Neural cell (in vitro differentiated cells): ENCODE data around the gene NRCAM. TPM values are rescaled to one million over a fixed set of nuclear protein-coding genes. Genes with fewer than 3 reads are reported as not detected.

ENCODE experiments used
- H2AFZ ChIP-seq: fragments of 200-600, 300-800 bp; sonication (generic), shearing (Covaris generic); 2 replicates; pipeline ENCODE4 v1.6.0; 2014; ENCODE audit warnings: low read depth, mild to moderate bottlenecking, antibody characterized with exemption, low read length, moderate library complexity
- H3F3A ChIP-seq: fragments of 200-600 bp; shearing (Covaris generic); 2 replicates; pipeline ENCODE4 v1.6.1; 2016; ENCODE audit warnings: mild to moderate bottlenecking, moderate library complexity, mixed read lengths, antibody characterized with exemption, low read length; ENCODE audit not compliant: insufficient read depth, poor library complexity, severe bottlenecking
- H3K27ac ChIP-seq: fragments of 200-600, 300-800 bp; sonication (generic), shearing (Covaris generic); 2 replicates; pipeline ENCODE4 v1.5.1; 2014; ENCODE audit warnings: mild to moderate bottlenecking, low read length, moderate library complexity
- H3K27me3 ChIP-seq: fragments of 300-800, 200-600 bp; sonication (generic), shearing (Covaris generic); 2 replicates; pipeline ENCODE4 v1.6.0; 2014; ENCODE audit warnings: mild to moderate bottlenecking, low read depth, low read length, moderate library complexity; ENCODE audit not compliant: insufficient read depth
- H3K36me3 ChIP-seq: fragments of 300-800, 200-600 bp; sonication (generic), shearing (Covaris generic); 2 replicates; pipeline ENCODE4 v1.5.1; 2014; ENCODE audit warnings: mild to moderate bottlenecking, antibody characterized with exemption, low read length, moderate library complexity; ENCODE audit not compliant: insufficient read depth
- H3K4me2 ChIP-seq: fragments of 300-800, 200-600 bp; sonication (generic), shearing (Covaris generic); 2 replicates; pipeline ENCODE4 v1.6.0; 2014; ENCODE audit warnings: mild to moderate bottlenecking, low read length
- H3K4me3 ChIP-seq: fragments of 300-800, 200-600 bp; sonication (generic), shearing (Covaris generic); 2 replicates; pipeline ENCODE4 v1.5.1; 2014; ENCODE audit warnings: mild to moderate bottlenecking, low read length, moderate library complexity
- H3K79me2 ChIP-seq: fragments of 200-600 bp; shearing (Covaris generic); replicated peaks from 2 replicates; pipeline ENCODE4 v1.6.0; 2014; ENCODE audit warnings: mild to moderate bottlenecking, low read length, moderate library complexity; ENCODE audit not compliant: insufficient read depth
- H3K9ac ChIP-seq: fragments of 300-800, 200-600 bp; sonication (generic), shearing (Covaris generic); 2 replicates; pipeline ENCODE4 v1.6.1; 2016; ENCODE audit warnings: mild to moderate bottlenecking, low read length, mixed read lengths
- H3K9me2 ChIP-seq: fragments of 200-600 bp; shearing (Covaris generic); 2 replicates; pipeline ENCODE4 v1.6.1; 2016; ENCODE audit warnings: mild to moderate bottlenecking, low read length, mixed read lengths; ENCODE audit not compliant: insufficient read depth
- H3K9me3 ChIP-seq: fragments of 200-600, 300-800 bp; sonication (generic), shearing (Covaris generic); 2 replicates; pipeline ENCODE4 v1.6.1; 2016; ENCODE audit warnings: mild to moderate bottlenecking, mixed run types, low read length, moderate library complexity, mixed read lengths
- H4K20me1 ChIP-seq: fragments of 200-600 bp; shearing (Covaris generic); 2 replicates; pipeline ENCODE4 v1.6.1; 2016; ENCODE audit warnings: mild to moderate bottlenecking, mixed run types; ENCODE audit not compliant: insufficient read depth
- EP300 ChIP-seq: fragments of 450-650 bp; conservative IDR thresholded peaks from 2 replicates; pipeline ENCODE4 v1.6.1; 2014; ENCODE audit warnings: antibody characterized with exemption, mild to moderate bottlenecking, moderate library complexity; ENCODE audit not compliant: poor library complexity, severe bottlenecking
- EZH2 ChIP-seq: fragments of 200-600, 300-800 bp; shearing (Covaris generic), sonication (generic); IDR thresholded peaks from 2 replicates; pipeline ENCODE4 v1.6.1; 2014; ENCODE audit warnings: antibody characterized with exemption, low read length, borderline replicate concordance, mild to moderate bottlenecking; ENCODE audit not compliant: insufficient read depth, poor library complexity, severe bottlenecking
- MXI1 ChIP-seq: fragments of 450-650 bp; conservative IDR thresholded peaks from 2 replicates; pipeline ENCODE4 v1.6.1; 2014; ENCODE audit warnings: antibody characterized with exemption, mild to moderate bottlenecking; ENCODE audit not compliant: poor library complexity, severe bottlenecking
- RAD21 ChIP-seq: fragments of 450-650 bp; conservative IDR thresholded peaks from 2 replicates; pipeline ENCODE4 v1.6.1; 2014; ENCODE audit warnings: antibody characterized with exemption, mild to moderate bottlenecking, moderate library complexity
- SMC3 ChIP-seq: fragments of 450-650 bp; conservative IDR thresholded peaks from 2 replicates; pipeline ENCODE4 v1.6.1; 2014; ENCODE audit warnings: antibody characterized with exemption, mild to moderate bottlenecking, moderate library complexity; ENCODE audit not compliant: poor library complexity
- TAF1 ChIP-seq: IDR thresholded peaks from 2 replicates; pipeline ENCODE4 v1.6.1; 2012; ENCODE audit warnings: low read depth
- polyA plus RNA-seq: library from polyadenylated mRNA; depleted of rRNA; stranded (reverse); fragments of >200 nt; gene quantifications from 2 replicates; pipeline ENCODE4 v1.2.3, GENCODE V29; 2014
- TF ChIP-seq, protein P1 (sequence below): fragments of 450-650 bp; IDR thresholded peaks from 2 replicates; pipeline ENCODE4 v1.5.1; 2014; ENCODE audit warnings: antibody characterized with exemption, mild to moderate bottlenecking, moderate library complexity; ENCODE audit not compliant: poor library complexity, severe bottlenecking
- TF ChIP-seq, protein P2 (sequence below): IDR thresholded peaks from 2 replicates; pipeline ENCODE4 v1.6.1; 2012; ENCODE audit warnings: borderline replicate concordance

Gene NRCAM
- polyA plus RNA-seq, 1 donor from 2014 or later: 90.9 TPM

GRCh38 chr7:108368466-108368865, 87.8 kb downstream of the NRCAM start:
- peaks cover 3% of the 10 kb centered on the region for H3K9me3 ChIP-seq
- H3K79me2 ChIP-seq: peaks cover 17% of the 10 kb centered on the region
- no peak overlapping the region for H3K4me2 ChIP-seq
- H3K4me3 ChIP-seq: no peak overlapping the region
- no peaks in the 10 kb centered on the region for H4K20me1 ChIP-seq
- TF ChIP-seq, protein P1, sequence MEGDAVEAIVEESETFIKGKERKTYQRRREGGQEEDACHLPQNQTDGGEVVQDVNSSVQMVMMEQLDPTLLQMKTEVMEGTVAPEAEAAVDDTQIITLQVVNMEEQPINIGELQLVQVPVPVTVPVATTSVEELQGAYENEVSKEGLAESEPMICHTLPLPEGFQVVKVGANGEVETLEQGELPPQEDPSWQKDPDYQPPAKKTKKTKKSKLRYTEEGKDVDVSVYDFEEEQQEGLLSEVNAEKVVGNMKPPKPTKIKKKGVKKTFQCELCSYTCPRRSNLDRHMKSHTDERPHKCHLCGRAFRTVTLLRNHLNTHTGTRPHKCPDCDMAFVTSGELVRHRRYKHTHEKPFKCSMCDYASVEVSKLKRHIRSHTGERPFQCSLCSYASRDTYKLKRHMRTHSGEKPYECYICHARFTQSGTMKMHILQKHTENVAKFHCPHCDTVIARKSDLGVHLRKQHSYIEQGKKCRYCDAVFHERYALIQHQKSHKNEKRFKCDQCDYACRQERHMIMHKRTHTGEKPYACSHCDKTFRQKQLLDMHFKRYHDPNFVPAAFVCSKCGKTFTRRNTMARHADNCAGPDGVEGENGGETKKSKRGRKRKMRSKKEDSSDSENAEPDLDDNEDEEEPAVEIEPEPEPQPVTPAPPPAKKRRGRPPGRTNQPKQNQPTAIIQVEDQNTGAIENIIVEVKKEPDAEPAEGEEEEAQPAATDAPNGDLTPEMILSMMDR: no peak
- no peak for TF ChIP-seq EP300
- TF ChIP-seq MXI1: no peak
- TF ChIP-seq TAF1: no peak
- TF ChIP-seq EZH2: no peak
- no peak overlapping the region for H2AFZ ChIP-seq
- no peaks in the 10 kb centered on the region for H3K27me3 ChIP-seq
- H3K27ac ChIP-seq: no peak overlapping the region
- no peaks in the 10 kb centered on the region for H3K36me3 ChIP-seq
- H3K9ac ChIP-seq: no peak overlapping the region
- no peaks in the 10 kb centered on the region for H3F3A ChIP-seq
- H3K9me2 ChIP-seq: no peaks in the 10 kb centered on the region

DNA sequence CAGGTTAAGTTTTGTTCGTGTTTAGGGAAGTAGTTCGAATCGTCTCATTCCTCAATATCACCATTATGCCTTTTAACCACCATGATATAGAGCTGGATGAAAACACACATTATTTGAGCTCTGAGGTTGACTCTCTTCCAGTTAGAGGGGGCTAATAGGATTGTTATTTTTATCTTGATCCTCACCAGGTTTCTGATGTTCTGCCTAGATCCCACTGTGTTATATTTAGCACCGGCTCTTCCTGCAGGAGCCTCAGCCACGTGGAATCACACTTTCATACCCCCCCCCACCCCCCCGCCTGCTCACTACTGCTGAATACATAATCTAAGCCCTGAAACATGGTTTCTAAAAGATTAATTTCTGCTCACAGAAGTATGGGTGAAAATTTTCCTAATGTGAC, 88.3 kb downstream of the NRCAM start:
- TF ChIP-seq, protein P1: no peak
- TF ChIP-seq SMC3 (no peak), RAD21 (no peak), EZH2 (no peak), EP300 (no peak), TAF1 (no peak)
- TF ChIP-seq, protein P2, sequence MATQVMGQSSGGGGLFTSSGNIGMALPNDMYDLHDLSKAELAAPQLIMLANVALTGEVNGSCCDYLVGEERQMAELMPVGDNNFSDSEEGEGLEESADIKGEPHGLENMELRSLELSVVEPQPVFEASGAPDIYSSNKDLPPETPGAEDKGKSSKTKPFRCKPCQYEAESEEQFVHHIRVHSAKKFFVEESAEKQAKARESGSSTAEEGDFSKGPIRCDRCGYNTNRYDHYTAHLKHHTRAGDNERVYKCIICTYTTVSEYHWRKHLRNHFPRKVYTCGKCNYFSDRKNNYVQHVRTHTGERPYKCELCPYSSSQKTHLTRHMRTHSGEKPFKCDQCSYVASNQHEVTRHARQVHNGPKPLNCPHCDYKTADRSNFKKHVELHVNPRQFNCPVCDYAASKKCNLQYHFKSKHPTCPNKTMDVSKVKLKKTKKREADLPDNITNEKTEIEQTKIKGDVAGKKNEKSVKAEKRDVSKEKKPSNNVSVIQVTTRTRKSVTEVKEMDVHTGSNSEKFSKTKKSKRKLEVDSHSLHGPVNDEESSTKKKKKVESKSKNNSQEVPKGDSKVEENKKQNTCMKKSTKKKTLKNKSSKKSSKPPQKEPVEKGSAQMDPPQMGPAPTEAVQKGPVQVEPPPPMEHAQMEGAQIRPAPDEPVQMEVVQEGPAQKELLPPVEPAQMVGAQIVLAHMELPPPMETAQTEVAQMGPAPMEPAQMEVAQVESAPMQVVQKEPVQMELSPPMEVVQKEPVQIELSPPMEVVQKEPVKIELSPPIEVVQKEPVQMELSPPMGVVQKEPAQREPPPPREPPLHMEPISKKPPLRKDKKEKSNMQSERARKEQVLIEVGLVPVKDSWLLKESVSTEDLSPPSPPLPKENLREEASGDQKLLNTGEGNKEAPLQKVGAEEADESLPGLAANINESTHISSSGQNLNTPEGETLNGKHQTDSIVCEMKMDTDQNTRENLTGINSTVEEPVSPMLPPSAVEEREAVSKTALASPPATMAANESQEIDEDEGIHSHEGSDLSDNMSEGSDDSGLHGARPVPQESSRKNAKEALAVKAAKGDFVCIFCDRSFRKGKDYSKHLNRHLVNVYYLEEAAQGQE: no peak
- Histone ChIP-seq H2AFZ (no peak overlapping the region), H3K27ac (no peak overlapping the region), H3K9ac (no peak overlapping the region), H3K27me3 (no peaks in the 10 kb centered on the region), H3K4me2 (no peak overlapping the region), H3F3A (no peaks in the 10 kb centered on the region), H3K9me3 (peaks cover 3% of the 10 kb centered on the region), H3K36me3 (no peaks in the 10 kb centered on the region), H3K4me3 (no peak overlapping the region), H3K79me2 (peaks cover 17% of the 10 kb centered on the region), H3K9me2 (no peaks in the 10 kb centered on the region), H4K20me1 (no peaks in the 10 kb centered on the region)
